HG02981 (cell line): Measurements from ENCODE around the gene SDSL.

ENCODE experiments used
- ATAC-seq: cut with Tn5 transposase; IDR thresholded peaks from one replicate; pipeline ENCODE4 v1.9.1; 2021; ENCODE audit warnings: mild to moderate bottlenecking, moderate library complexity; ENCODE audit not compliant: unreplicated experiment

SDSL gene

GRCh38 chr12:113396200-113396599 is 26.0 kb upstream of the SDSL start:
- ATAC-seq: no peak

- no peak for ATAC-seq
Measured at GRCh38 chr12:113396828-113397496, 25.2 kb upstream of the SDSL start.

GRCh38 chr12:113397497-113398197 is 24.5 kb upstream of the SDSL start:
- ATAC-seq: no peak

GRCh38 chr12:113398346-113399290 is 23.6 kb upstream of the SDSL start:
- ATAC-seq: no peak

- ATAC-seq: no peak
Measured at GRCh38 chr12:113399490-113399889, 22.7 kb upstream of the SDSL start.

- ATAC-seq: no peak
Measured at GRCh38 chr12:113400362-113400761, 21.8 kb upstream of the SDSL start.

- ATAC-seq: no peak
Measured at GRCh38 chr12:113401066-113402000, 20.8 kb upstream of the SDSL start.

- no peak for ATAC-seq
Measured at GRCh38 chr12:113402586-113403260, 19.5 kb upstream of the SDSL start.

- no peak for ATAC-seq
Measured at GRCh38 chr12:113403435-113404415, 18.5 kb upstream of the SDSL start, which contains the start of gene SDS. SDS (minus strand) TSS chr12:113403887; CDS start chr12:113399708, 4,179 bp downstream.

- ATAC-seq: no peak
Measured at GRCh38 chr12:113405694-113406093, 16.5 kb upstream of the SDSL start.

- ATAC-seq: no peak
Measured at GRCh38 chr12:113407931-113408600, 14.1 kb upstream of the SDSL start.

GRCh38 chr12:113408756-113409298 is 13.4 kb upstream of the SDSL start:
- ATAC-seq: no peak

GRCh38 chr12:113409462-113410124 is 12.6 kb upstream of the SDSL start:
- ATAC-seq: no peak

- ATAC-seq: no peak
Measured at GRCh38 chr12:113413488-113413939, 8.7 kb upstream of the SDSL start.

GRCh38 chr12:113414519-113415038 is 7.6 kb upstream of the SDSL start:
- ATAC-seq: no peak

- no peak for ATAC-seq
Measured at GRCh38 chr12:113416091-113416754, 6.0 kb upstream of the SDSL start.
